Glutamatergic neuron (in vitro differentiated cells): ENCODE data around the gene FSCN2. TPM values are rescaled to one million over a fixed set of nuclear protein-coding genes. Genes with fewer than 3 reads are reported as not detected.

Source experiments
- DNase-seq: peaks from one replicate; pipeline ENCODE4 v3.0.0; 2022
- H3K27ac Mint-ChIP-seq: one replicate; pipeline ENCODE4 v1.8.0; 2020; ENCODE audit warnings: mild to moderate bottlenecking, mixed read lengths, inconsistent platforms; ENCODE audit not compliant: unreplicated experiment
- H3K27me3 Mint-ChIP-seq: one replicate; pipeline ENCODE4 v1.8.0; 2020; ENCODE audit warnings: mild to moderate bottlenecking, moderate library complexity, mixed read lengths, inconsistent platforms; ENCODE audit not compliant: unreplicated experiment
- H3K36me3 Mint-ChIP-seq: one replicate; pipeline ENCODE4 v1.8.0; 2020; ENCODE audit warnings: mild to moderate bottlenecking, mixed read lengths, inconsistent platforms; ENCODE audit not compliant: unreplicated experiment
- H3K4me1 Mint-ChIP-seq: one replicate; pipeline ENCODE4 v1.8.0; 2020; ENCODE audit warnings: mild to moderate bottlenecking, low read depth, mixed read lengths, inconsistent platforms; ENCODE audit not compliant: unreplicated experiment
- H3K4me3 Mint-ChIP-seq: one replicate; pipeline ENCODE4 v1.8.0; 2020; ENCODE audit warnings: mild to moderate bottlenecking, mixed read lengths, inconsistent platforms; ENCODE audit not compliant: unreplicated experiment
- H3K9me3 Mint-ChIP-seq: one replicate; pipeline ENCODE4 v1.8.0; 2020; ENCODE audit warnings: mild to moderate bottlenecking, moderate library complexity, mixed read lengths, inconsistent platforms; ENCODE audit not compliant: unreplicated experiment
- CTCF ChIP-seq: fragments of 200-600 bp; sonication (generic); IDR thresholded peaks from one replicate; pipeline ENCODE4 v1.5.0; 2021; ENCODE audit not compliant: partially characterized antibody, unreplicated experiment
- total RNA-seq: library from RNA; stranded (reverse); fragmentation: NEBNext Ultra II Directional; extraction: Animal tissue kit (Norgen Biotek cat#: 25700); gene quantifications from one replicate; pipeline ENCODE4 v1.2.1, GENCODE V29; 2021; ENCODE audit not compliant: unreplicated experiment

Gene FSCN2
- total RNA-seq, 1 donor from 2014 or later, result 6.1 TPM

GRCh38 chr17:81576621-81577277 lies 48.6 kb downstream of the FSCN2 start:
- DNase-seq, result no peak
- peaks cover 12% of the 10 kb centered on the region for H3K36me3 Mint-ChIP-seq
- H3K4me3 Mint-ChIP-seq, result no peak overlapping the region
- TF ChIP-seq CTCF, result no peak
- no peak overlapping the region for H3K27ac Mint-ChIP-seq
- H3K9me3 Mint-ChIP-seq, result peaks cover 10% of the 10 kb centered on the region
- H3K4me1 Mint-ChIP-seq, result peaks cover 10% of the 10 kb centered on the region
- peaks cover 13% of the 10 kb centered on the region for H3K27me3 Mint-ChIP-seq

- peaks cover 12% of the 10 kb centered on the region for H3K36me3 Mint-ChIP-seq
- peaks cover 15% of the 10 kb centered on the region for H3K27me3 Mint-ChIP-seq
- no peak for TF ChIP-seq CTCF
- peaks cover 10% of the 10 kb centered on the region for H3K9me3 Mint-ChIP-seq
- H3K4me3 Mint-ChIP-seq, result no peak overlapping the region
- H3K4me1 Mint-ChIP-seq, result peaks cover 10% of the 10 kb centered on the region
- peak overlapping the region; percentile 72 for H3K27ac Mint-ChIP-seq
- DNase-seq, result no peak
These were observed 49.3 kb downstream of the FSCN2 start for GRCh38 chr17:81577278-81578000.

GRCh38 chr17:81578038-81578441 lies 49.9 kb downstream of the FSCN2 start:
- no peak for DNase-seq
- peaks cover 12% of the 10 kb centered on the region for H3K9me3 Mint-ChIP-seq
- H3K36me3 Mint-ChIP-seq, result peaks cover 12% of the 10 kb centered on the region
- no peak for TF ChIP-seq CTCF
- H3K4me1 Mint-ChIP-seq, result peaks cover 11% of the 10 kb centered on the region
- H3K4me3 Mint-ChIP-seq, result no peak overlapping the region
- H3K27me3 Mint-ChIP-seq, result peaks cover 15% of the 10 kb centered on the region
- H3K27ac Mint-ChIP-seq, result peak overlapping the region; percentile 72

GRCh38 chr17:81578561-81579225 lies 50.5 kb downstream of the FSCN2 start:
- peaks cover 12% of the 10 kb centered on the region for H3K36me3 Mint-ChIP-seq
- H3K9me3 Mint-ChIP-seq, result peaks cover 13% of the 10 kb centered on the region
- H3K27me3 Mint-ChIP-seq, result peaks cover 15% of the 10 kb centered on the region
- DNase-seq, result no peak
- H3K4me1 Mint-ChIP-seq, result peaks cover 15% of the 10 kb centered on the region
- H3K4me3 Mint-ChIP-seq, result no peak overlapping the region
- no peak overlapping the region for H3K27ac Mint-ChIP-seq
- TF ChIP-seq CTCF, result no peak

- peaks cover 11% of the 10 kb centered on the region for H3K9me3 Mint-ChIP-seq
These were observed 51.1 kb downstream of the FSCN2 start for GRCh38 chr17:81579298-81579697.

More at GRCh38 chr17:81579298-81579697, 51.1 kb downstream of the FSCN2 start:
- TF ChIP-seq CTCF, result no peak
- H3K27ac Mint-ChIP-seq, result no peak overlapping the region
- no peak for DNase-seq
- H3K4me3 Mint-ChIP-seq, result no peak overlapping the region
- H3K27me3 Mint-ChIP-seq, result peaks cover 15% of the 10 kb centered on the region
- H3K4me1 Mint-ChIP-seq, result peaks cover 16% of the 10 kb centered on the region
- H3K36me3 Mint-ChIP-seq, result peaks cover 12% of the 10 kb centered on the region
